Measurements from ENCODE around the gene NOCT.

GRCh38 chr4:139092271-139092670 lies 76.7 kb downstream of the NOCT start:
- TF ChIP-seq POLR2A (IDR thresholded peaks at IDR 0.05; ENCODE audit: low read length), result no peak
- no peak for TF ChIP-seq GATA1 (IDR thresholded peaks at IDR 0.05; ENCODE audit: low read depth, low read length)

All from erythroblast (primary cell).